Right lung (tissue), 5 donors: ENCODE data around the gene SLC25A21. TPM values are rescaled to one million over a fixed set of nuclear protein-coding genes. Genes with fewer than 3 reads are reported as not detected.
A peak's percentile ranks its signal among the peaks of the same experiment; 100 is the strongest.
"Not testable (repeated sequence)": the region's sequence is repeated elsewhere in the genome, so short reads cannot be mapped to it uniquely, and the experiment has no call there.

ENCODE experiments used
- DNase-seq, 2 donors: peaks; one replicate each; pipeline ENCODE4 v3.0.0-alpha.2; 2013
- polyA plus RNA-seq, 5 donors: library from polyadenylated mRNA; unstranded; fragments of 120-200 nt; gene quantifications; one replicate each; pipeline versions ENCODE4 v1.2.1 to v1.2.3, GENCODE V29; 2013; ENCODE audit warnings: inconsistent platforms in 1 of 5, low replicate concordance in 1 of 5; ENCODE audit not compliant: insufficient read length in 5 of 5, insufficient read depth in 1 of 5

SLC25A21 gene
- polyA plus RNA-seq, 5 donors: 1.5 to 3.1 (median 2.7) TPM

DNA sequence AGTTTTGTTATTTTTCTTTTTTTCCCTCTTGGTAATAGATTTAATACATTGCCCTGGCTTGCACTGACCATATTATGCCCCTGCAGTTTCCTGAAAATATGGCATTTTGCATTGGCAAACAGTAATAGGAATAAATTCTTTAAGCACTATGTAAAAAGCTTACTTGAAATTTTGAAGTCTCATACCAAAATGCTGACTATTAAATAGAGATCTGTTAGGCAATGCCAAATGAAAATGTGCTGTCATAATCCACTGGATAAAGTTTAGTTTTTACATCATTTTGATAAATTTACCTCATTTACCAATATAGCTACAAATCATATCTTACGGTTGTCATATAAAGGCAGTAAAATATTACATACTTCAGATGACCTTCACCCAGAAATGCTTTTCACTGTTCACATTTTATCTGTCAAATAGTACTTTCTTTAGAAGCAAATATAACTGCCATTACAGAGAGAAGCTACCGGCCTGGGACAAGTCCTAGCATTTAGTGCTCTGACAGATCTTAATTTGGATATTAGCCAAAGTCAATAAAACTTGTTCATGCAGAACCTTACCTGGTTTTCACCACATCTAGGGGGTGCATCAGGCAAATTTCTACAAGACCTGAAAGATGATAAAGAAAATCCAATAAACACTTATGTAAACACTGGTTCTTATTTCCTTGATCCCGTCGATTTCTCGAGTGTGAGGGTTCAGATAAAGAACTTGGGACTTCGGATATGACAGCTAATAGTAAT, 297.8 kb downstream of the SLC25A21 start:
- DNase-seq: no peak

DNA sequence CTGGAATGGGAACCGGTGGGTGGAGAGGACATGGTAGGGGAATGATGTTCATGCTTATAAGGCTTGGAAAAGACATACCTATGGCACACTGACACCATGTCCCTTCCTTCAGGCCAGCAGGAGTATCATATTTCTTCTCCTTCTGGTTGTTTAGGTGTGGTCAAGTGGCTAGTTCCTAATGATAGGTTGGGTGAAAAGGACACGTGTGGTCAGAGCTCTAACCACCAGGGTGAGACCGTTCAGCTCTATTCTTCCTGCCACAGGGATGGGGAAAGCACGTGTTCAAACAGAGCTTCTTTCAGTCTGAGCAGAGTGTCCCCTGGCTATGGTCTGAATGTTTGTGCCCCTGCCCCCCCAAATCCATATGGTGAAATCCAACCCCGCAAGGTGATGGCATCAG, 301.6 kb downstream of the SLC25A21 start:
- no peak for DNase-seq

DNA sequence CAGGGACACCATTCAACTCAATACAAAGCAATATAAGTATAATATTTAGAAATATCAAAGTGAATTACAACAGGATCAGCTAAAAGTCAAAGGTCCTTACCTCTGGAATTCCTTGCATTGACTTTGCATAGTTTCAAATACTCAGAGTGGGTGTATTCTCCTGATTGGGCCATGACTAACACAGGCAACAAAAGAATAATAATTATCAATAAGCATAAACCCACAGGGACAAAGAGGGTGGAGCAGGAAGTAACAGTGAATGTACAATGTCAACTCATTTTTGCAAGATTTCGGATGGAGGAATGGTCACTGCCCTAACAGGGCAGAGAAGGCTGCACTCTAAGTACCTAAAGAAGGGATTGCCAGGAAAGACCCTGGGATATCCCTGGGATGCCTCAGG, 303.3 kb downstream of the SLC25A21 start:
- no peak for DNase-seq

DNA sequence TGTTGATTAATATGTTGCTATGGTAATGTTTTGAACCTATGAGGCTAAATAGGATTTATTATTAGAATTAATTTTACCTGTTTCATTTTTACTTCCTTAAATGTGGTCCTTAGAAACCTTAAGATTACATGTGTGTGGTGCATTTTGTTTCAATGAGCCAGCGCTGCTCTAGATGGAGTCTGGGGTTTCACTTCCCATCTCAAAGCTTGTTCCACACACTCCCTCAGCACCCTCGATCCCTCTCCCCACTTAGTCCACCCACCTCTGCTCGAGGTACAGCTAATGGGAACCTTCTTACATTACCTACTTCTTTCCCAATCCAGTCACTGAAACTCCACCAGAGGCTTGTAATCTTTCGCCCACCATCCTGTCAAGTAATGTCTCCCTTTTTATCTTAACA, 305.5 kb downstream of the SLC25A21 start:
- no peak for DNase-seq

DNA sequence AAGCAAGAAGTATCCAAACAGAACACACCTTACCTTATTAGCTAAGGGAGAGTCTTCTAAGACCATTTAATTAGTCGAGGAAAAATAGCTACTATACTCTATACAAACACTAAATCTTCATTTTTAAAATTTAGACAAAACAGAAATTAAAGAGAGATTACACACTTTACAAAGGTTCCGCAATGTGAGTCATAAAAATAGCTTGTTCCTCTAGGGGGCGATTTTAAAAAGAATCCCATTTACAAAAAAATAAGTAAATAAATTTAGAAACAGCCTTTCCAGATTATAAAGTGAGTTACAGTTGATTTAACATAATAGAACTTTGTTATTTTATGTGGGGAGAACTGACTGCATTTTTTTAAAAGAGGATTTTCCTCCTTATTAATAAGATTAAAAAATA, 309.1 kb downstream of the SLC25A21 start:
- DNase-seq: no peak

DNA sequence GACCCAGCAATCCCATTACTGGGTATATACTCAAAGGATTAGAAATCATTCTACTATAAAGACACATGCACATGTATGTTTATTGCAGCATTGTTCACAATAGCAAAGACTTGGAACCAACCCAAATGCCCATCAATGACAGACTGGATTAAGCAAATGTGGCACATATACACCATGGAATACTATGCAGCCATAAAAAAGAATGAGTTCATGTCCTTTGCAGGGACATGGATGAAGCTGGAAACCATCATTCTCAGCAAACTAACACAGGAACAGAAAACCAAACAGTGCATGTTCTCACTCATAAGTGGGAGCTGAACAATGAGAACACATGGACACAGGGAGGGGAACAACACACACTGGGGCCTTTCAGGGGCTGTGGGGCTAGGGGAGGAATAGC, 310.2 kb downstream of the SLC25A21 start:
- not testable (repeated sequence) for DNase-seq

DNA sequence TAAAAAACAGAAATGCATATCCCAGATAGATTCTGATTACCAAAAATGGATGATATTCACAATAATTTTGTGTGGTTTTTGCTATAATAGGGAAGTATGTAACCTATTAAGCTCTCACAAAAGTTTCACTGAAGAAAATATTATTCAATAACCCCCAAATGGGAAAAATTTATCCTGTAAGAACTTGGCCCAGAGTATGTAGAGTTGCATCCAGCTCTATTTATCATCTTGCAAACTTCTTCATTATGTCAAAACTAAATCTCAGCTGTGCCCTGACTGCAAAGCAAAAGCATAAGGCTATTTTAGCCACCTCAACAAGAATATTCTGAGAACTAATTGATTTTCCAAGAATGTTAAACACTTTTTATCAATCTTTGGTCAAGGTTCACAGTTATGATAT, 311.6 kb downstream of the SLC25A21 start:
- no peak for DNase-seq

DNA sequence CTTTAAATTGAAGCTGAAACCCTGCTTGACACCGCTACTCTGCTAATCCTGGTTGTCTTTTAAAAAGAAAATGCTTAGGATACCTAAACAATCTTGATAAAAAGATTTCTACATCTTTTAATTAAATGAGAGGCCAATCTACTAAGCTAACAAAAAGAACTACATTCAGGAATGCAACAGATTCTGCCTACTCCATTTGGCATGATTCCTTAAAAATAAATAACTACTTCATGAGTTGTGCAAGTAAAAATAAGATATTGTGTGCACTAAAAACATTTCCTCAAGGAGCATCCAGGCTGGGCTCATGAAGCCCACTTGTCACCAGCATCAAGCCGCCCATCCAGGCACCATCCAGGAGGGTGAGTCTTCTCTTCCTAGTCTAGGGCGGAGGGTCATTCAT, 313.3 kb downstream of the SLC25A21 start:
- DNase-seq: no peak

DNA sequence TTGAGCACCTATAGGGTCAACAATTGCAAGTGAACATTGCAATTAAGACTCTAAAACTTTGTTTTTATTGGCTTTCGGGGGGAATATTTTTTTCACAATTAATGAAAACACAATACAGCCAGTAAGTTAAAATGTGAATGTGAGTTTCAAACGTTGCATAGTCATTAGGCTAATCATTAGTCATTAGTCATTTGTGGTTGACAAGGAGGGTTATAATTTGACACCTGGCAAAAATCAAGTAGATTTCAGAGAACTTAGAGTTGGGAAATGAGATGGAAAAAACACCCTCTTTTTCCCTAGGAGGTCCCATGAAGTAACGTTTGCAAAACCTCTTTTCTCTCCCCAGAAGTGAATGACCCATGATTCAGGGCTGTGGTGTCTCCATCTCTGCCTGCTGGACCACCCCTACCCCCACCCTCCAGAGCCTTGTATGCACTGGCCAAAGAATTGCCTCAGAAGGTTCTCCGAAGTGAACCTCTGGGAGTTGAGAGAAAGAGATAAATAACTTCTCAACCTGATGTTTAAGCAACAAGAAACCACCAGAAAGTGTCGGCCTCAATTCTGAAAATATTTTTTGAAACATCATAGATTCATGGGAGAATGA, 314.5 kb downstream of the SLC25A21 start:
- DNase-seq: no peak

DNA sequence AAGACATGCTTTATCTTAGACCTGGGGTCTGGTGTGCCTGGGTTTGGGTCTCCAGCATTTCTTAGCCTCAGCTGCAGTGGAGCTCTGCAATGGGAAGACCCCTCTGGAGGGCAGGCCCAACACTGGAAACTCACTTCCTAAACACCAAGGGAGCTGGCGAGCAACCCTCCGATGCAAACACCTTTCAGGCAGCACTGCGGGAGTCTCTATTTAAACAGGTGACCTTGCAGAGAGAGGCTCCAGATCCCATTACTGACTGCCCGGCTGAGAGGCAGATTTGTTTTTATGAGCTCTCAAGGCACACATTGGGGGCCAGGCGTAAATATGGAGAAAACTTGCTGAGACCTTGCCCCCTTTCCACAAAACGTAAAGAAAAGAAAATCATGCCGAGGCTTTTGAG, 315.3 kb downstream of the SLC25A21 start:
- DNase-seq: no peak

DNA sequence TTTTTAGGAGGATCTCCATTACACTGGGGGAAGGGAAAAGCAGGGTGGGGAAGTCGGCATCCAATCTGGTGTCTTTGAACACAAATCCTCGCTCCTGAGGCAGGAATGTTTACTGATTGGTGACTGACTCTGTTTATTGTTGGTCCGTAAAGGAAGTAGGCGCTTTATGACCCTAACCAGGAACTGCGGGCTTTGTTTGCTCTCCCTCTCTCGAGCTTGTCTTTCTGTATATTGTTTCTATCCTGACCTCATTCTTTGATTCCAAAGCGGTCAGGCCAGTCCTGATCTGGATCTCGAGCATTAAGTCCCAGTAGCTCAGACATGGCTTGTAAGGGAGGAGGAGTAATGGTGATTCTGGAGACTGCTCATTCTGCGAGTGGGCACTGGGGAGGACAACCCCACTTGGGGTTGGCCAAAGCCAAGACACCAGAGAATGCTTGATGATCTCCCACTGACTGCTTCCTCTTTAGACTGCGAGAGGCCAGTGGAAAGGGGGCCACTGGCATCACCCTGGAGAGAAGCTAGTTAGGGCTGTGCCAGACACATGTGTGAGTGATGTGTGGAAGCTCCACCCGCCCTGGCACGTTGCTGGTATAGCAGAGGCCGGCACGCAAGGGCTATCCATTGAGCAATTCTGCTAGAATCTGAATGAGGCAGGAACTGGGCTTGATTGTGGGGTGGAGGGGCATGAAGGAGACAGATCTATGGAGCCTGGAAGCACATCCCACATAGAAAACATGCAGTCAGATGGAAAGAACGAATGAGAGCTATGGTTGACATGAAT, 316.1 kb downstream of the SLC25A21 start:
- no peak for DNase-seq

DNA sequence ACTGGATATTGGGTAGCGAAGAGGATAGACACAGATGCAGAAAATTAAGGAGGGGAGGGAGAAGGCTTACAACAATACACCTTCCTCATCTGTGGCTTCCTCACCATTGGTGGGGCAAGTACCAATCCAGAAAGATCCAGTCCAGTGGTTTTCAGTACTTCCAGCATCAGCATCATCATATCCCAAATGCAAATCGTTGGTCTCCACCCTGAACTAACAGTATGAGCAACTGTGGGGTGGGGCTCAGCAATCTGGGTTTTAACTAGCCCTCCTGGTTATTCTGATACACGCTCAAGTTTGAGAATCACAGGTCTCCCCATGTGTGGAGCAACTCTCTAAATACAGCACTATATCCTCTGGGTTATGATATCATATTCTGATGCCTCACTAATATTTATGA, 317.0 kb downstream of the SLC25A21 start:
- DNase-seq: no peak

DNA sequence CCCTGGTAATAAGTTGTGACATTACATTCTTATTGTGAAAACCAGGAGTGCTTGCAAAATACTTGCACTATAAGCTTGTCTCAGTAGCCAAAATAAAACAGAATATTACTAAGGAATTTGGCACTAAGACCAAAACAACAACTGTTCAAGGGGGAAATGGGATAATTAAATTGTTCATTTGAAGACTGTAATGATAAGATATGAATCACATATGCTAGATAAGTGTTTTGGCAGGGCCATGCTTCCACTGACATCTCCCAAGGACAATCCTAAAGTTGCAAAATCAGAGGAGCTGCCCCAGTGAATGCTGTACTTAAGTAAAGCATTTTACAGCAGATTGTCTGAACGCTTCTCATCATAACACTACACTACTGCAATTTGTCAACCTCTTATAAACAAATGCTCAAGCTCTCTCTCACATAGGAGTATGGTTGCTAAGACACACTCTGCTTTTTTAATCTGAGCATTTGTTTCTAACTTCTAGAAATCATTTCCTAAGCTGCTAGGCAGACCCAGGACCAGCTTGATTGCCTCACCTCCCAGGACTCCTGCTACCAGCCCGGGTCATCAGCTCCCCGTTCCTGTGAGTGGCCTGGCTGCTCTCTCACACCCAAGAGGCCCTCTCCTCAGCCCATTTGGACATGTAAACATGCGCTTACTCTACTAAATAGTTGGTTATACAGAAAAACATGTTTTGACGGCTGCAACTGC, 319.3 kb downstream of the SLC25A21 start:
- DNase-seq: peak; percentile 85 to 88

DNA sequence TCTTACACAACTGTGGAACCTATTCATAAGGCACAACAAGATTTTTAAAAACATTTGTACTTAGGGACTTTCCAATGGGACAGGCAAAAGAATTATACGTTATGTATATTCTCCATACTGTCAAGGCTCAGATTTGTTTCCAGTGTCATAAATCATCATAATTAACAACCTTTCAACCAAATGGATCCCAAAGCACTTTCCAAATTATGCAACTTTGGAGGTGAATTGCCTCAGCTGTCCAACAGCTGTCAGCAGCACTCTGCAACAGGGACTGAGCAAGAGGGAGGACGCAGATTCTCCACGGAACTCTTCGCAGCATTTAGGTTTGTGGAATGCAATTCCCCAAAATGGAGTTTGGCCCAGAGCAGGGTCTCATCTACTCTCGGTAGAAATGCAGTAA, 324.2 kb downstream of the SLC25A21 start:
- no peak for DNase-seq

DNA sequence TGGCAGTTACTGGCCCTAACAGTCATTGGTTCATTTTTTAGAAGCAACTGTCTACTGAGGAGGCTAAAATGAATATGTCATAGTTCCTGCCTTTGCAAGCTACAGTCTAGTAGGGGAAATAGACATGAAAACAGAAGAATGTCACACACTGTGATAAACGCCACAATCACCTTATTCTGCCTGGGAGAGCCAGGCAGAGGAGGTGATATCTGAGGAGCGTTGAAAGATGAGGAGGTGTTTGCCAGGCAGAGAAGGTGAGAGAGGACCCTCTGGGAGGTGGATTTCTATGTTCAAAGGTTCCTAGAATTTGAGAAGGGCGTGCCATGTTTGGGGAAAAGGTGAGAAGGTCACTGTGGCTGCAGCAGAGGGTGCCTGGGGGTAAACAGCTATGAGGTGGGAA, 325.0 kb downstream of the SLC25A21 start:
- DNase-seq: no peak

DNA sequence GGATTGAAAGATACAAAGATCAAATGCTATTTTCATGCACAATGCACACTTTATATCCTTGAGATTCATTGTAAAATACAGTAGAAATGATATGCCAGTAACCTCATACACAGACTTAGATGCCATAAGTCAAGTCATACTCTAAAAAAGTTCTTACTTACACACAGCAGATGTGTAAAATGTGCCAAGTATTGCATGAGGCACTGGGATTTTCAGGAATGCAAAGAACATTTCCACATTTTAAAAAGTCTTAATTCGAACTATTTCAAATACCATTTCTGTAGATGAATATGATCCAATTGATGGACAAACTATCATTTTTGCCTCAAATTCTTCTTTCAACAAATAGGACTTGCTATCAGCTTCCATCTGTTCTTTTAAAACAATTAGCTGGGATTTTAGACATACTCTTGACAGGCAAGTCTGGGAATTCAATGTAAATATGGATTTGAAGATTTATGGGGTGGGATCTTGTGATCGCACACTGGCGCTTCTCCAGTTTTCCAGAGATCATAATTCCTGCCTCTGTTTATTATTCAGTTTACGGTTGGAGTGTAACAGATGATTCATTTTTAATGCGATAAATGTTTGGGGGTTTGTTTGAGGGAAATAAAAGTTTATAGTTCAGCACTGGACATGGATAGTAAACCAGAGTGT, 326.9 kb downstream of the SLC25A21 start:
- DNase-seq: no peak

DNA sequence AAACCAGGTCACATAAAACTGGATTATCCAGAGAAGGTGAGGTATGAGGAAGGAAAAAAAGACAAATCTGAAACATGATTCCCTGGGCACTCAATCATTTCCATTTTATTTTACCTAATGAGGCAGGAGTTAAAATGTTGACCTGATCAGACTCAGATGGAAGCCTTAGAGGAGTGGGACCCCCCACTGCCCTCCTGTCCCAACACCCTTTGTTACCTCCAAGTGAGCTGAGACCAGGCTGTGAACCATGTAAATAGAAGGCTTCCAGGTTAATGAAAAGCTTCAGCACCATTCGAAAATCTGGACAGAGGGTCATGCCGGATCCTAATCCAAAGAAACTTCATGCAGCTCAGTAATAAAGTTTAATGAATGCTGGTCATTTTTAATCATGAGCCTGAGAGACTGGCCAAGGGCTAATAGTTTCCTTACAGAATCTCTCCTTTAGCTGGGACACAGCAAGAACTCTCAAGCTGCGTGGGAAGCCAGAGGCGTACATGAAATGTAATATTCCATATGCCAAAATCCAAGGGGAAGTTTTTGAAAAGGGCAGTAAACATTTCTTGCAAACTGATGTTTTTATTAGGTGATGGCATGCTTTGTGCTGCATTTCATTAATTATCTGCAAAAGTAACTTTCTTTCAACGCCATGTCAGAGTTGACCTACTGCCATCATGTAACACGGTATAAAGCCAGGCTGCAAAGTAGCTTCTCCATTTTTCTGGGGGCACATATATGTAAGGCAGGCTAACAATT, 327.8 kb downstream of the SLC25A21 start:
- no peak for DNase-seq

DNA sequence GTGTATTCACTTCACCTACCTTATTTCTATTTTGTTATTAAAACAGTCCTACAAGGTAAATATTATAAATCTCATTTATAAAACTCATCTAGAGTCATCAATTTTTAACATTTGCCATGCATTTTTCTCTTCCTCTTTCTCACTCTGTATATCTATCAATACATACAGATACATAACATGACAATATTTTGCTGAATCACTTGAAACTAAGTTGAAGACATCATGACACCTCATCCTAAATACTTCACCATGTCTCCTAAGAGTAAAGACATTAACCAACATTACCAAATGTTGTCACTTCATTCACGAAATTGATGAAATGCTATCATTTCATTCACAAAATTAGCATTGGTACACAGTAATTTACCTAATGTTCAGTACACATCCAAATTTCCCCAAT, 329.0 kb downstream of the SLC25A21 start:
- DNase-seq: no peak

DNA sequence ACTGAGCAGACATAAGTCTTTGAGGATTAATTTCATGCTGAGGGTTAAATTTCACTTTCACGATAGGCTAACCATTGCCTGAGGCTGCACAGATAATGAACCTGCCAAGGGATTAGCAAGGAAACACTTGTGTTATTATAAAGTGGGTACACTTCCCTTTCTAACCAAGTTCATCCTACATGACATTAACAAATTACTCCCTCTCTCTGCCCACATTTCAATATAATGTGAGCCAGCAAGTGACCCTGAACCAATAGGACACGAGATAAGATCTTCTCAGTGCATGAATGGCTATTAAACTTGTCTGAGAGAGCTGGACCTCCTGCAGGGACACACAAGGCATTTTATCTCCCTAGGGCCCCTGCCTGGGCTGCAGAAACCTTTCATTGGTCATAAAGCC, 337.3 kb downstream of the SLC25A21 start:
- no peak for DNase-seq

DNA sequence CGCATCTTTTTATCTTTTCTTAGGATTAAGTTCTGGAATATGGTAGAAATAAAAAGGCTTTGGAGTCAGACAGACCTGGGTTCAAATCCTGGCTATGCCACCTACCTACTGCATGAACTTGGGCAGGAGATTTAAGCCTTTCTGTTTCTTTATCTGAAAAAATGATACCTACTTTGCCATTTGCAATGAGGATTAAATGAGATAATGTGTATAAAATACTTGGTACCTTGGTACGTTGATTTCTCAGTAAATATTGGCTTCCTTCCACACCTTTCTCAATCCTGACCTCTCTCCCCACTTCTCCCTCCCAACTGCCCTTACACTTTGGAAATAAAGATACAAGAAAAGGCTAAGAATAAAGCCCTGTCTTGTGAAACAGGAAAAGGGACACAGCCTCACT, 338.1 kb downstream of the SLC25A21 start:
- DNase-seq: no peak

DNA sequence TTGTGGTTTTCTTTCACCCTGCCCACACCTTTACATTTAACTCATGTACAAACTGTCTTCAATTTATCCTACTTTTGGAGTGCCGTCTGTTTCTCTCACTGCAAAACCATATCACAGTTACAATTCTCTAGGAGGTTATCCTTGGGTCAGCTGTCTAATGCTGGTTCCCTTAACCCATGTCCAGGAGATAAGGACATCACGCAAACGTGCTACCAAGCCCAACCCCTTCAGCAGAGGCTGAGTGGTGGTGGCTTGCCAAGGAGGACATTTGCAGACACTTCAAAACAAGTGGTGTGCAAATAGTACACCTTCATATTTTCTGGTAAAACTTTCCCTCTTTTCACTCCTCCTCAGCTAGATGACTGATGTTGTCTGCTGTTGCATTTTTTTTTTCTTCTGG, 342.9 kb downstream of the SLC25A21 start:
- DNase-seq: no peak
